ENCODE data around the gene HSD17B1. TPM values are rescaled to one million over a fixed set of nuclear protein-coding genes. Genes with fewer than 3 reads are reported as not detected.

Gene HSD17B1
- total and polyA plus RNA-seq, 2 of the 13 experiments (the other 11 are each of a cell fraction or from before 2014, with no cell fraction given), result 0.54 to 0.93 TPM

GRCh38 chr17:42536372-42537155, 16.2 kb upstream of the HSD17B1 start (continued):
- TF ChIP-seq, protein P1, sequence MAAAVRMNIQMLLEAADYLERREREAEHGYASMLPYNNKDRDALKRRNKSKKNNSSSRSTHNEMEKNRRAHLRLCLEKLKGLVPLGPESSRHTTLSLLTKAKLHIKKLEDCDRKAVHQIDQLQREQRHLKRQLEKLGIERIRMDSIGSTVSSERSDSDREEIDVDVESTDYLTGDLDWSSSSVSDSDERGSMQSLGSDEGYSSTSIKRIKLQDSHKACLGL (CRISPR knock-in tag; IDR thresholded peaks at IDR 0.05), result peak; percentile 51; the same call in 1 of the 2 replicates
- TF ChIP-seq ZNF160 (CRISPR knock-in tag; IDR thresholded peaks at IDR 0.05) (peak; percentile 65), ZNF512B (CRISPR knock-in tag; IDR thresholded peaks at IDR 0.05; ENCODE audit: borderline replicate concordance) (no peak), HNF4G (IDR thresholded peaks at IDR 0.05; ENCODE audit: borderline replicate concordance, low read depth, low read length) (no peak), HNF4G (CRISPR knock-in tag; IDR thresholded peaks at IDR 0.05; ENCODE audit: borderline replicate concordance, low read depth) (peak; percentile 42; the same call in 1 of the 2 replicates), NR3C1 (CRISPR knock-in tag; IDR thresholded peaks at IDR 0.05) (no peak), EP300 (IDR thresholded peaks at IDR 0.05; ENCODE audit: low read depth in 2 of 2, low read length in 2 of 2) (no peak), EP300 (CRISPR knock-in tag; IDR thresholded peaks at IDR 0.05; ENCODE audit: borderline replicate concordance) (peak; percentile 79), BRCA1 (CRISPR knock-in tag; IDR thresholded peaks at IDR 0.05) (no peak), ZNF841 (CRISPR knock-in tag; IDR thresholded peaks at IDR 0.05; ENCODE audit: borderline replicate concordance) (0 out of 2 replicates have a peak, but pooled peaks have one; percentile 57), NFYB (CRISPR knock-in tag; IDR thresholded peaks at IDR 0.05) (0 out of 2 replicates have a peak, but pooled peaks have one; percentile 32), ZNF644 (CRISPR knock-in tag; IDR thresholded peaks at IDR 0.05; ENCODE audit: low read depth) (0 out of 2 replicates have a peak, but pooled peaks have one; percentile 33), DNMT3B (CRISPR knock-in tag; conservative IDR thresholded peaks at IDR 0.05) (no peak), ZZZ3 (CRISPR knock-in tag; IDR thresholded peaks at IDR 0.05; ENCODE audit: borderline replicate concordance) (peak; percentile 72), ZNF670 (CRISPR knock-in tag; IDR thresholded peaks at IDR 0.05; ENCODE audit: borderline replicate concordance) (no peak), ZNF550 (CRISPR knock-in tag; IDR thresholded peaks at IDR 0.05; ENCODE audit: borderline replicate concordance) (peak; percentile 85; the same call in 1 of the 2 replicates), SNRNP70 (IDR thresholded peaks at IDR 0.05; ENCODE audit: low read depth, low read length) (no peak), CBX2 (IDR thresholded peaks at IDR 0.05; ENCODE audit: low read depth, low read length) (no peak), CBX2 (CRISPR knock-in tag; IDR thresholded peaks at IDR 0.05; ENCODE audit: low read depth) (no peak; the same call in 1 of the 2 replicates), ZNF589 (CRISPR knock-in tag; conservative IDR thresholded peaks at IDR 0.05) (peak; percentile 59; the same call in 1 of the 2 replicates), CEBPG (CRISPR knock-in tag; IDR thresholded peaks at IDR 0.05) (0 out of 2 replicates have a peak, but pooled peaks have one; percentile 36), ZNF253 (CRISPR knock-in tag; IDR thresholded peaks at IDR 0.05; ENCODE audit: borderline replicate concordance) (peak; percentile 84; the same call in 1 of the 2 replicates)
- TF ChIP-seq, protein P2, sequence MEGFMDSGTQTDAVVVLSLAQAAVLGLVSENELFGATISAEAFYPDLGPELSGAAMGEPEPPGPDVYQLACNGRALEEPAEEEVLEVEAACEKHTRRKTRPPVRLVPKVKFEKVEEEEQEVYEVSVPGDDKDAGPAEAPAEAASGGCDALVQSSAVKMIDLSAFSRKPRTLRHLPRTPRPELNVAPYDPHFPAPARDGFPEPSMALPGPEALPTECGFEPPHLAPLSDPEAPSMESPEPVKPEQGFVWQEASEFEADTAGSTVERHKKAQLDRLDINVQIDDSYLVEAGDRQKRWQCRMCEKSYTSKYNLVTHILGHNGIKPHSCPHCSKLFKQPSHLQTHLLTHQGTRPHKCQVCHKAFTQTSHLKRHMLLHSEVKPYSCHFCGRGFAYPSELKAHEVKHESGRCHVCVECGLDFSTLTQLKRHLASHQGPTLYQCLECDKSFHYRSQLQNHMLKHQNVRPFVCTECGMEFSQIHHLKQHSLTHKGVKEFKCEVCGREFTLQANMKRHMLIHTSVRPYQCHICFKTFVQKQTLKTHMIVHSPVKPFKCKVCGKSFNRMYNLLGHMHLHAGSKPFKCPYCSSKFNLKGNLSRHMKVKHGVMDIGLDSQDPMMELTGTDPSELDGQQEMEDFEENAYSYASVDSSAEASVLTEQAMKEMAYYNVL (CRISPR knock-in tag; IDR thresholded peaks at IDR 0.05; ENCODE audit: borderline replicate concordance), result peak; percentile 53; the same call in 1 of the 2 replicates
